Activated naive CD4-positive, alpha-beta T cell treated with anti-CD3 and anti-CD28 coated beads, Interleukin-2, amount 10 ng/mL, durations not matched to agents 7 days and 5 days (primary cell): ENCODE results near the gene WWTR1.

Source experiments
- CTCF ChIA-PET: fragments of 350-600 bp; sonication (Branson Sonifier 250); formaldehyde crosslinking; loops from one replicate; lab custom pipeline; 2021; ENCODE audit warnings: antibody characterized with exemption; lab: Charles Lee
- DNase-seq: peaks from one replicate; pipeline ENCODE4 v3.0.0-alpha.2; 2020
- H3K27ac Mint-ChIP-seq: one replicate; pipeline ENCODE4 v1.8.0; 2021; ENCODE audit warnings: mild to moderate bottlenecking, moderate library complexity, mixed read lengths
- H3K27me3 Mint-ChIP-seq: one replicate; pipeline ENCODE4 v1.8.0; 2021; ENCODE audit warnings: mild to moderate bottlenecking, mixed read lengths
- H3K36me3 Mint-ChIP-seq: one replicate; pipeline ENCODE4 v1.8.0; 2021; ENCODE audit warnings: mixed read lengths
- H3K4me1 Mint-ChIP-seq: one replicate; pipeline ENCODE4 v1.8.0; 2021; ENCODE audit warnings: mixed read lengths
- H3K4me3 Mint-ChIP-seq: one replicate; pipeline ENCODE4 v1.8.0; 2021; ENCODE audit warnings: mild to moderate bottlenecking, moderate library complexity, mixed read lengths
- H3K9me3 Mint-ChIP-seq: one replicate; pipeline ENCODE4 v1.8.0; 2021; ENCODE audit warnings: mixed read lengths

WWTR1 gene

DNA sequence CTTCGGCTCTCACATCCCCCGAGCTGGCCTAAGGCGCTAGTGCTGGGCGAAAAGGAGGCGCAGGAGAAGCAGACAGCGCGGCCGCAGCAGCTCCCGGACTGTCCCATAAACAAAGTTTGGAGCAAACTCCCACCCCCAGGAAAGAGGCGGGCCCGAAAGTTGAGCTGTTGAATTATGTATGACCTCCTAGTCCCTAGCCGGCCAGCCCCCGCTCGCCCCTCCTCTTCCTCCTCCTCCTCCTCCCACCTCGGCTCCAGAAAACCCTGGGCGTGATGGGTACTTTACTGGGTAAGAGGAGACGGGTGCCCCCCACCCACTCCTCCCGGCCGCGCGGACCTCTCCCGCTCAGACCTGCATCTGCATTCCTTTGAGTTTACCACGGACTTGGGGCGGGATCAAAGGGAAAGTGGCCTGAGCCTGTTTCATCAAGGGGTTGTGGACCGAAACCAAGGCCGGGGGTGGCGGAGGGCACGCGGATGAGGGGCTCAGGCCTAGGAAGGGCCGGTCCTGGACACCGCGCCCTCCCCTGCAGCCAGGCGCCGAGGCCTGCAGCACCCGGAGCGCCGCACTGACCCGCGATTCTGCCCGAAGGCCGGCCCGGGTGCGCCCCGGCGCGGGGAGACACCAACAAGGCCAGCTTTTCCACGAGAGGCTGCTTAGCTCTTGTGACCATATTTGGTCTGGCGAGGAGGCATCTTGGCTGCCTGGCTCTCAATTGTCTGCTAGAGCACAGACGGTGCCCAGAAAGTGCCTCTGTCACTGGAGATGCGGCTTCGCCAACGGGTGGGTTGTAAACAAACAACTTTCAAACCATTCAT, at the start of gene WWTR1:
TSS of gene WWTR1 (minus strand) at position 100 of the 818 bp plus-strand sequence. CDS start 719 bp downstream, outside the sequence.
- CTCF ChIA-PET, result interaction anchor here (0.6 to 7.3 kb wide), 6 partner anchors 59 to 794 kb away, joined by 3 to 34 read pairs (median 4); no protein-coding TSS in a partner anchor
- H3K9me3 Mint-ChIP-seq, result no peaks in the 10 kb centered on the region
- H3K4me3 Mint-ChIP-seq, result peak within 1 kb of the TSS; percentile 76
- H3K27ac Mint-ChIP-seq, result no peak within 1 kb of the TSS
- no peaks in the 10 kb centered on the region for H3K36me3 Mint-ChIP-seq
- DNase-seq, result peak; percentile 42
- H3K4me1 Mint-ChIP-seq, result peaks cover 10% of the 10 kb centered on the region
- H3K27me3 Mint-ChIP-seq, result peaks cover 69% of the 10 kb centered on the region

- H3K9me3 Mint-ChIP-seq, result no peaks in the 10 kb centered on the region
- no peaks in the 10 kb centered on the region for H3K36me3 Mint-ChIP-seq
- H3K4me1 Mint-ChIP-seq, result peaks cover 2% of the 10 kb centered on the region
- H3K27me3 Mint-ChIP-seq, result no peaks in the 10 kb centered on the region
- CTCF ChIA-PET, result no interaction called here
- H3K4me3 Mint-ChIP-seq, result no peak overlapping the region
- no peak for DNase-seq
- no peak overlapping the region for H3K27ac Mint-ChIP-seq
These were observed 49.1 kb upstream of the WWTR1 start for GRCh38 chr3:149706905-149707304.

- Mint-ChIP-seq H3K36me3 (no peaks in the 10 kb centered on the region), H3K4me1 (peaks cover 4% of the 10 kb centered on the region), H3K4me3 (no peak overlapping the region), H3K27ac (no peak overlapping the region), H3K9me3 (no peaks in the 10 kb centered on the region), H3K27me3 (no peaks in the 10 kb centered on the region)
- DNase-seq, result no peak
- CTCF ChIA-PET, result interaction anchor here (2.5 kb wide), 1 partner anchor 12 kb away, joined by 7 read pairs; no protein-coding TSS in a partner anchor
These were observed 47.6 kb upstream of the WWTR1 start for GRCh38 chr3:149705416-149705815.

DNA sequence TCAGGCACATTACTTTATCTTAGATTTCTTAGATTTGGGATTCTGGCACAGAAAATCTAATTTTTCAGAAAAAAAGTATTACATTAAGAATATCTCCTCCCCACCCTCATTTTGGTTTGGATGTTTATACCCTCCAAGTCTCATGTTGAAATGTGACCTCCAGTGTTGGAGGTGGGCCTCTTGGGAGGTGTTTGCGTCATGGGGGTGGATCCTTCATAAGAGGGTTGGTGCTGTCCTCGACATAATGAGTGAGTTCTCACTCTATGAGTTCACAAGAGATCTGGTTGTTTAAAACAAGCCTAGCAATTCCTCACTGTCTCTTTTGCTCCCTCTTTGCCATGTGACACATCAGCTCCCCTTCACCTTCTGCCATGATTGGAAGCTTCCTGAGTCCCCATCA, 45.6 kb upstream of the WWTR1 start:
- CTCF ChIA-PET, result interaction anchor here (2.5 kb wide), 1 partner anchor 14 kb away, joined by 7 read pairs; no protein-coding TSS in a partner anchor

DNA sequence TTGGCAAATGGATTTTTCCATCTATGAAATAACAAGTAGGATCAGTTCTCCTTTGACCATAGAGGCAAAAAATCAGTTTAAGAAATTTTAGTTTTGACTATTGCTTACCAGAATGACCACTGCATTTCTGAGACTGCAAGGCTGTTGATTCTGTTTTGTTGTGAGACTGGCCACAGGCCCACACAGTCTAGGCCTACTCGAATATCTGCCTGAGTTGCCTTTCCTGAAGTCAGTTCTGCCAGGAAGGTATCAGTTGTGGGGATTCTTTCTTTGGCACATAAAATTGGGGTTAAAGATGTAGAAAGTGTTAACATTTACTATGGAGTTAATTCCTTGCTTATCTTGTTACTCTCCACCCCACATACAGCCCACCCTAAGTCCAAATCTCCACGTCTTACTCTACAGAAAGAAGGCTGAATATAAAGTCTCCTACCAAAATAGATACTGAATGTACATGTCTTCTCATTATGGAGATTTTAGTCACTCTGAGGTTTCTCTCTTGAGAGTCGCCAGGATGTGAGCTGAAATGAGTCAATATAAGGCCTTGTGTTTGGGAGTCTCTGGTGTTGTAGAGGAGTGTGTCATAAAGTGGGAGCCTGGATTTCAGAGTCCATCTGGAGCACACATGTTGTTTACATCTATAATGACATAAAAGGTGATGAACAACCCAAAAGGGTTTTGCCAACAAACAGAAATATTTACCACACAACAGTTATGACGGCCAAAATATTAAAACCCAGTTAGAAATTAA, 45.0 kb upstream of the WWTR1 start:
- Mint-ChIP-seq H3K4me1 (peaks cover 4% of the 10 kb centered on the region), H3K36me3 (no peaks in the 10 kb centered on the region), H3K27me3 (no peaks in the 10 kb centered on the region), H3K27ac (no peak overlapping the region), H3K9me3 (peaks cover 11% of the 10 kb centered on the region), H3K4me3 (no peak overlapping the region)
- CTCF ChIA-PET, result no interaction called here
- no peak for DNase-seq

More for the DNA sequence above, 45.6 kb upstream of the WWTR1 start:
- Mint-ChIP-seq H3K4me1 (peaks cover 4% of the 10 kb centered on the region), H3K36me3 (no peaks in the 10 kb centered on the region), H3K27me3 (no peaks in the 10 kb centered on the region), H3K27ac (no peak overlapping the region), H3K9me3 (peaks cover 7% of the 10 kb centered on the region), H3K4me3 (no peak overlapping the region)
- no peak for DNase-seq

GRCh38 chr3:149701977-149702350, 44.1 kb upstream of the WWTR1 start:
- CTCF ChIA-PET, result no interaction called here
- no peak for DNase-seq
- Mint-ChIP-seq H3K4me1 (peaks cover 4% of the 10 kb centered on the region), H3K36me3 (no peaks in the 10 kb centered on the region), H3K27me3 (no peaks in the 10 kb centered on the region), H3K9me3 (peaks cover 11% of the 10 kb centered on the region), H3K27ac (no peak overlapping the region), H3K4me3 (no peak overlapping the region)

DNA sequence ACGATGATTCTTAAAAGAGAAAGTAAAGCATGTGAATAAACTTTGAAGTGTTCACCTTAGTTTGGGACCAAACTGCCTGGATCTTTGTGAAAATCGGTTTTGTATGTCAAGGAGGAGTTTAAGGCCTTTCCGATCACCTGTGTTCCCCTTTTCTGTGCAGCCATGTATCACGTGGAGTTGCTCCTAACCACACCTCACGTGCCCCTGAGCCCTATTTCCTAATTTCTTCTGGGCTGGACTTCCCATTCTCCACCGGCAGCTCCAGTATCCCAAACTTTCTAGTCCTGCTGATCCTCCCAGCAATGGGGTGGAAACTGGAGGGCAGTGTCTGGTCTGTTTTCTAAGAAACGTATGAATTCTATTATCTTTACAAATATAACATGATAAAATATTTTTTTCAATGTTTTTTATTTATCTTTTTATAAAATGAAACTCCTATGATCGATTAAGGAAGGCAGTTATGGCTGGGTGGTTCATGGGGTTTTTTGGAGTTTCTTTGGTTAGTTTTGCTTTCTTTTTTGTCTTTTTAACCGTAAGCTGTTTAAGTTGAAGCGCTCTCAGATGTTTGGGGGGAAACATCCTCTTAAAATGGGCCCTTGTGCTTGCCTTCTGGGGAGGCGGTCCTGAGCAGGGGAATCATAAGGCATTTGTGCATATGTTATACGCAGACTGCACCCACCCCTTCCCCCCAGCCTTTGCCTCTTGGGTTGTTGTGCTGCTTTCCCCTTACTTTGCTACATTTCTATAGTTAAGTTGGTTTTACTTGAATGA, 43.6 kb upstream of the WWTR1 start:
- H3K9me3 Mint-ChIP-seq, result peaks cover 11% of the 10 kb centered on the region
- H3K4me3 Mint-ChIP-seq, result peak overlapping the region; percentile 22
- H3K4me1 Mint-ChIP-seq, result peaks cover 4% of the 10 kb centered on the region
- CTCF ChIA-PET, result no interaction called here
- H3K27ac Mint-ChIP-seq, result no peak overlapping the region
- H3K36me3 Mint-ChIP-seq, result no peaks in the 10 kb centered on the region
- no peak for DNase-seq
- H3K27me3 Mint-ChIP-seq, result no peaks in the 10 kb centered on the region

DNA sequence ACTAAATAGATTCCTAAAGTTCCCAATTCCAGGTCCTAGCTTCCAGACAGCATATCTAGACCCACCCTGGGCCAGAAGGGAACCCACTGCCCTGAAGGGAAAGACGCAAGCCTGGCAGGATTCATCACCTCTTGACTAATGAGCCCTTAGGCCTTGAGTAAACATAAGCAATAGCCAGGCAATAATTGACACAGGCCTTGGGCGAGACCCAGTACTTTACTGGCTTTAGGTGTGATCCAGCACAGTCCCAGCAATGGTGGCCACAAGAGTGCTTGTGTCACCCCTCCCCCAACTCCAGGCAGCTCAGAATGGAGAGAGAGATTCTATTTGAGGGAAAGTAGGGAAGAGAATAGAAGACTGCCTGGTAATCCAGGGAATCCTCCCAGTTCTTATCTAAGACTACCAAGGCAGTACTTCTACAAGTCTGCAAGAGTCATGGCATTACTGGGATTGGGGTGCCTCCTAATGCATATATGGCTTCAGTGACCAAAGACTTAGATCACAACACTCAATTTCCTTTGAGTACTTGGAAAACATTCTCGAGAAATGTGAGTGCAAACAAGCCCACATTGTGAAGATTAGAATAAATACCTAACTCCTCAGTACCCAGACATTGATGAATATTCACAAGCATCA, 30.4 kb upstream of the WWTR1 start:
- H3K27ac Mint-ChIP-seq, result no peak overlapping the region
- H3K4me1 Mint-ChIP-seq, result no peaks in the 10 kb centered on the region
- H3K9me3 Mint-ChIP-seq, result peaks cover 1% of the 10 kb centered on the region
- peaks cover 8% of the 10 kb centered on the region for H3K27me3 Mint-ChIP-seq
- no peak overlapping the region for H3K4me3 Mint-ChIP-seq
- no peaks in the 10 kb centered on the region for H3K36me3 Mint-ChIP-seq
- CTCF ChIA-PET, result no interaction called here
- DNase-seq, result no peak

- H3K27ac Mint-ChIP-seq, result no peak overlapping the region
- H3K36me3 Mint-ChIP-seq, result no peaks in the 10 kb centered on the region
- no peak for DNase-seq
- CTCF ChIA-PET, result no interaction called here
- H3K4me1 Mint-ChIP-seq, result no peaks in the 10 kb centered on the region
- H3K27me3 Mint-ChIP-seq, result peaks cover 9% of the 10 kb centered on the region
- H3K4me3 Mint-ChIP-seq, result no peak overlapping the region
- H3K9me3 Mint-ChIP-seq, result peaks cover 1% of the 10 kb centered on the region
These were observed 29.2 kb upstream of the WWTR1 start for GRCh38 chr3:149686996-149687395.

DNA sequence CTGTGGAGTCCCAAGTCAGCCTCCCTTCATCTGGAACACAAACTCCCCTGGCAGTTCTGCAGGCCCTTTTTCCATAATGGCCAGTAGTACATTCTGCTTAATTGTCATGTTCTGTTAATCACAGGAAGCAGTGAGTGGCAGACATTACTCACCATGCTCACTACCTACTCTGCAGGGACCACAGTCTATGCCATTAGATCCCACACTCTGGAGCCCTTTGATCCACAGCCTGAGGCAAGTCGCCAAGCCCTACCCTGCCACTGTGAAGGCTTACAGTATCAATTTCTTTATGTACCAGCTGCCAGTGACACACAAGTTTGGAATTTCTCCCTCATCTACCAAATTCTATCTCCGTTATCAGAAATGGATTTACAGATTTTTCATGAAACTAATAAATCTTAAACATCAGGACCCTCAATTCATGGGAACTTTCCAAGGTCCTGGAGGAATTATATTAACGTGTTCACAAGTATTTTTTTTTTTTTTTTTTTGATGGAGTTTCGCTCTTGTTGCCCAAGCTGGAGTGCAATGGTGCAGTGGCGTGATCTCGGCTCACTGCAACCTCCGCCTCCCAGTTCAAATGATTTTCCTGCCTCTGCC, 20.6 kb upstream of the WWTR1 start:
- DNase-seq, result no peak
- H3K36me3 Mint-ChIP-seq, result no peaks in the 10 kb centered on the region
- no peaks in the 10 kb centered on the region for H3K4me1 Mint-ChIP-seq
- H3K27ac Mint-ChIP-seq, result no peak overlapping the region
- CTCF ChIA-PET, result no interaction called here
- H3K27me3 Mint-ChIP-seq, result peaks cover 3% of the 10 kb centered on the region
- H3K9me3 Mint-ChIP-seq, result no peaks in the 10 kb centered on the region
- no peak overlapping the region for H3K4me3 Mint-ChIP-seq

GRCh38 chr3:149673393-149673792, 15.6 kb upstream of the WWTR1 start:
- Mint-ChIP-seq H3K4me3 (no peak overlapping the region), H3K4me1 (no peaks in the 10 kb centered on the region), H3K27ac (no peak overlapping the region), H3K9me3 (no peaks in the 10 kb centered on the region), H3K27me3 (peaks cover 17% of the 10 kb centered on the region), H3K36me3 (no peaks in the 10 kb centered on the region)
- CTCF ChIA-PET, result no interaction called here
- DNase-seq, result no peak

DNA sequence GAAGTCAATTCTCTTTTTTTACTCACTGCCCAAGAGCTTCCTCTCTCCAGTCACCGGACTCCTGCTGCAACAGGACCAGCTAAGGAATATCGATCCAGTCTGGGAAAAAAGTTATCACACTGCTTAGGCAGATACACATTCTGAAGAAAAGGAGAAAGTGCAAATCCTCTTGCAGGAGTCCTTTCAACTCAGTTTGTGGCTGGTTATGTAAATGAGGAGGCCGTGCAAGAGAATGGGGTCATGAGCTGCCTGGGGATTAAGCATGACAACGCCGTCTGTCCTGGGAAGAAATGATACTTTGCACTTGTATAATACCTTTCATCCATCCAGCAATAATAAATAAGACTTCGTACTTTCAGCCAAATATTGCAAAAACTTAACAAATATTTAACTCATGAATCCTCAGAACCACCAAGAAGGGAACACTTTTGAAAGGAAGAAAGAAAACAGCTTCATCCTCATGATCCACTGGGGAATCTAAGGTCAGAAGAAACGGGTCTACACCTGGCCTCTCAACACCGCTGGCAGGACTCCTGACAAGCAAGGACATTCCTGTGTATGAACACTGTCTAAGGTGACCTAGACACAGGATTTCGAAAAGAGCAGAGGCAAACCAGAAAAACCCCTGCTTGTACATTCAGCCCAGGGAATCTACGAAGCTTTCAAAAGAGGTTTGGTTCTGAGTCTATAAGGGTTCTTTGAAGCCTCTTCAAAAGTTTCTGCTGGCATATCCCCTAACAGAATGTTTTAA, 13.1 kb upstream of the WWTR1 start:
- no peaks in the 10 kb centered on the region for H3K4me1 Mint-ChIP-seq
- H3K9me3 Mint-ChIP-seq, result no peaks in the 10 kb centered on the region
- CTCF ChIA-PET, result interaction anchor here (1.7 kb wide), 1 partner anchor 102 kb away, joined by 5 read pairs; no protein-coding TSS in a partner anchor
- DNase-seq, result no peak
- peaks cover 17% of the 10 kb centered on the region for H3K27me3 Mint-ChIP-seq
- no peak overlapping the region for H3K27ac Mint-ChIP-seq
- no peak overlapping the region for H3K4me3 Mint-ChIP-seq
- H3K36me3 Mint-ChIP-seq, result no peaks in the 10 kb centered on the region

DNA sequence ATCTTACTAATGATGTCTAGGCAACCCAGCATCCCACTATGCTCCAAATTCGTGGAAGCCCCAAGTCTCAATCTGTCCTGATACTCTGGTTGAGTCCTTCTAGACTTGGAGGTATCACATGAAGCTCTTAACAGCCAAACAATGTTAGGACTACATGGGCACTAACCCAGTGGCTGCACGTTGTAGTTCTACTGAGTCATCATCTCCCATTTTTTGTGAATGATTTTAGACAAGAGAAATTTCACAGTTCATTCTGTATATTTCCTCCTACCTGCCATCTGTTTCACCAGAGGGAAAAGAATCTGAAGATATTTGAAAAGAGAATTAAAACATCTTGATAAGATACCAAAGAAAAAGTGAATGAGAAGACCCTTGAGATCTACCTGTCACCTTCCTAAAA, 9.8 kb upstream of the WWTR1 start:
- CTCF ChIA-PET, result no interaction called here
- Mint-ChIP-seq H3K27ac (no peak overlapping the region), H3K36me3 (no peaks in the 10 kb centered on the region), H3K27me3 (peaks cover 23% of the 10 kb centered on the region), H3K9me3 (no peaks in the 10 kb centered on the region), H3K4me1 (no peaks in the 10 kb centered on the region), H3K4me3 (no peak overlapping the region)
- DNase-seq, result no peak
